ENCODE results near the gene KCMF1. TPM values are rescaled to one million over a fixed set of nuclear protein-coding genes. Genes with fewer than 3 reads are reported as not detected.

Gene KCMF1
- total RNA-seq, 1 donor from 2014 or later = 105 TPM

GRCh38 chr2:84966731-84967130 is 4.2 kb upstream of the KCMF1 start:
- FAIRE-seq (no peak), DNase-seq (ENCODE audit: low read depth) (no peak)
- TF ChIP-seq, protein P1, sequence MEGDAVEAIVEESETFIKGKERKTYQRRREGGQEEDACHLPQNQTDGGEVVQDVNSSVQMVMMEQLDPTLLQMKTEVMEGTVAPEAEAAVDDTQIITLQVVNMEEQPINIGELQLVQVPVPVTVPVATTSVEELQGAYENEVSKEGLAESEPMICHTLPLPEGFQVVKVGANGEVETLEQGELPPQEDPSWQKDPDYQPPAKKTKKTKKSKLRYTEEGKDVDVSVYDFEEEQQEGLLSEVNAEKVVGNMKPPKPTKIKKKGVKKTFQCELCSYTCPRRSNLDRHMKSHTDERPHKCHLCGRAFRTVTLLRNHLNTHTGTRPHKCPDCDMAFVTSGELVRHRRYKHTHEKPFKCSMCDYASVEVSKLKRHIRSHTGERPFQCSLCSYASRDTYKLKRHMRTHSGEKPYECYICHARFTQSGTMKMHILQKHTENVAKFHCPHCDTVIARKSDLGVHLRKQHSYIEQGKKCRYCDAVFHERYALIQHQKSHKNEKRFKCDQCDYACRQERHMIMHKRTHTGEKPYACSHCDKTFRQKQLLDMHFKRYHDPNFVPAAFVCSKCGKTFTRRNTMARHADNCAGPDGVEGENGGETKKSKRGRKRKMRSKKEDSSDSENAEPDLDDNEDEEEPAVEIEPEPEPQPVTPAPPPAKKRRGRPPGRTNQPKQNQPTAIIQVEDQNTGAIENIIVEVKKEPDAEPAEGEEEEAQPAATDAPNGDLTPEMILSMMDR (IDR thresholded peaks at IDR 0.05; ENCODE audit: insufficient read depth, low read depth, low read length) = no peak
- TF ChIP-seq EZH2 (IDR thresholded peaks at IDR 0.05; ENCODE audit: insufficient read depth, low read length) = no peak
- Histone ChIP-seq H3K4me2 (ENCODE audit: low read length) (no peak overlapping the region), H3K4me3 (ENCODE audit: insufficient read depth, low read depth, low read length) (no peak overlapping the region), H3K27ac (ENCODE audit: low read depth, low read length) (no peak overlapping the region), H2AFZ (ENCODE audit: low read depth, low read length) (no peak overlapping the region), H4K20me1 (ENCODE audit: insufficient read depth, low read length) (peaks cover 23% of the 10 kb centered on the region), H3K9ac (ENCODE audit: low read length) (no peak overlapping the region), H3K36me3 (ENCODE audit: insufficient read depth, low read length) (peaks cover 3% of the 10 kb centered on the region), H3K79me2 (ENCODE audit: insufficient read depth, low read length) (peaks cover 66% of the 10 kb centered on the region), H3K4me1 (ENCODE audit: insufficient read depth, low read length) (peaks cover 20% of the 10 kb centered on the region), H3K9me3 (ENCODE audit: insufficient read depth, low read depth, low read length) (no peaks in the 10 kb centered on the region), H3K27me3 (ENCODE audit: insufficient read depth, low read length) (no peaks in the 10 kb centered on the region)
- H3K9me3 Mint-ChIP-seq (ENCODE audit: unreplicated experiment) = no peaks in the 10 kb centered on the region
- H3K27me3 Mint-ChIP-seq (ENCODE audit: low read depth, unreplicated experiment) = no peaks in the 10 kb centered on the region
- peaks cover 15% of the 10 kb centered on the region for H3K36me3 Mint-ChIP-seq (ENCODE audit: low read depth, unreplicated experiment)
- peak overlapping the region; percentile 7 for H3K4me3 Mint-ChIP-seq (ENCODE audit: unreplicated experiment)
- H3K27ac Mint-ChIP-seq (ENCODE audit: unreplicated experiment) = no peak overlapping the region
- H3K4me1 Mint-ChIP-seq (ENCODE audit: low read depth, unreplicated experiment) = peaks cover 14% of the 10 kb centered on the region

DNA sequence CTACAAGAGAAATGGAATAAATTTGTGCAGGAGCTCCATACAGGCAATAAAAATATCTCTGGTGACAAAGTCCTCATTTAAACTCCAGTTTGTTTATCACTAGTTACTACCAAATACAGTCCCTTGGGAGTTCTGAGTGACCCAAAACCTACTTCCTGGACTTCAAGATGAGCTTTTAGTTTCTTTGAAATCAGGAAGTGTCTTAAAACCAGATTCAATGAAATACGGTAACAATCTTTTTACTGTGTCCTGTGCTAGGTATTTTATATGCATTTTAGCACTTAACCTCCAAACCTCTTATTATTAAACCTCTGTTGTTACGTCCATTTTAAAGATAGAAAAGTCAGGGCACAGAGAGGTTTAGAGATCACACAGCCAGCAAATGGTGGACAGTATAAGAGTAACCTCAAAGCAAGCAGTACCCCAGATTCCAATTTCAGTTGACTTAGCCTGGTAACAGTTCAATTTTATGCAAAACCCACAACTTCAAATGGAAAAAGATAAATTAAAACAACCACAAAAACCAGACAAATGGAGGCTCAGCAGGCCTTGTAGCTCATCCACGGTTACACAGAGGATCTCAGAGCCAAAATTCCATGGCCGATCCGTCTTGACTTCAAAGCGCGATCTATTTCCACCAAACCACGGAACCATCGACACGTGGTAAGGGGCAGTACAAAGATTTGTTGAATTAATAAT is 1.3 kb upstream of the KCMF1 start:
- Histone ChIP-seq H3K27ac (ENCODE audit: low read depth, low read length) (peak overlapping the region; percentile 95), H3K36me3 (ENCODE audit: insufficient read depth, low read length) (no peaks in the 10 kb centered on the region), H4K20me1 (ENCODE audit: insufficient read depth, low read length) (peaks cover 34% of the 10 kb centered on the region), H2AFZ (ENCODE audit: low read depth, low read length) (peak overlapping the region; percentile 78), H3K79me2 (ENCODE audit: insufficient read depth, low read length) (peaks cover 83% of the 10 kb centered on the region), H3K4me2 (ENCODE audit: low read length) (peak overlapping the region; percentile 90), H3K4me1 (ENCODE audit: insufficient read depth, low read length) (peaks cover 23% of the 10 kb centered on the region), H3K9me3 (ENCODE audit: insufficient read depth, low read depth, low read length) (no peaks in the 10 kb centered on the region), H3K9ac (ENCODE audit: low read length) (peak overlapping the region; percentile 97), H3K4me3 (ENCODE audit: insufficient read depth, low read depth, low read length) (peak overlapping the region; percentile 81), H3K27me3 (ENCODE audit: insufficient read depth, low read length) (no peaks in the 10 kb centered on the region)
- peak overlapping the region; percentile 100 for H3K4me3 Mint-ChIP-seq (ENCODE audit: unreplicated experiment)
- DNase-seq (ENCODE audit: low read depth) (peak; percentile 50), FAIRE-seq (no peak)
- peaks cover 8% of the 10 kb centered on the region for H3K36me3 Mint-ChIP-seq (ENCODE audit: low read depth, unreplicated experiment)
- H3K4me1 Mint-ChIP-seq (ENCODE audit: low read depth, unreplicated experiment) = peaks cover 8% of the 10 kb centered on the region
- H3K27me3 Mint-ChIP-seq (ENCODE audit: low read depth, unreplicated experiment) = no peaks in the 10 kb centered on the region
- H3K9me3 Mint-ChIP-seq (ENCODE audit: unreplicated experiment) = no peaks in the 10 kb centered on the region
- TF ChIP-seq, protein P1 (IDR thresholded peaks at IDR 0.05; ENCODE audit: insufficient read depth, low read depth, low read length) = no peak
- TF ChIP-seq EZH2 (IDR thresholded peaks at IDR 0.05; ENCODE audit: insufficient read depth, low read length) = no peak
- H3K27ac Mint-ChIP-seq (ENCODE audit: unreplicated experiment) = peak overlapping the region; percentile 99
